H9 (cell line): ENCODE results near the gene AQP10. TPM values are rescaled to one million over a fixed set of nuclear protein-coding genes. Genes with fewer than 3 reads are reported as not detected.

Experiments used
- DNase-seq: peaks from one replicate; pipeline ENCODE4 v3.0.0-alpha.2; 2017
- H2AFZ ChIP-seq: one replicate; pipeline ENCODE4 v1.6.1; 2013; ENCODE audit warnings: mild to moderate bottlenecking, low read length, control low read depth, moderate library complexity
- H2AK5ac ChIP-seq: 2 replicates; pipeline ENCODE4 v1.6.1; 2013; ENCODE audit warnings: low read length, control low read depth, mixed read lengths; ENCODE audit not compliant: insufficient read length
- H2BK120ac ChIP-seq: one replicate; pipeline ENCODE4 v1.6.1; 2013; ENCODE audit warnings: low read depth, mild to moderate bottlenecking, low read length, control low read depth, inconsistent platforms; ENCODE audit not compliant: poor library complexity, severe bottlenecking
- H2BK12ac ChIP-seq: 2 replicates; pipeline ENCODE4 v1.6.1; 2013; ENCODE audit warnings: low read length, control low read depth, mixed read lengths, low read depth; ENCODE audit not compliant: insufficient read length
- H2BK15ac ChIP-seq: 2 replicates; pipeline ENCODE4 v1.6.1; 2013; ENCODE audit warnings: low read depth, low read length, control low read depth
- H2BK20ac ChIP-seq: one replicate; pipeline ENCODE4 v1.6.1; 2013; ENCODE audit warnings: low read depth, mild to moderate bottlenecking, low read length, control low read depth, inconsistent platforms; ENCODE audit not compliant: poor library complexity, severe bottlenecking
- H2BK5ac ChIP-seq: 2 replicates; pipeline ENCODE4 v1.6.1; 2013; ENCODE audit warnings: low read length, control low read depth, mixed read lengths; ENCODE audit not compliant: insufficient read length
- H3K14ac ChIP-seq: 2 replicates; pipeline ENCODE4 v1.6.1; 2013; ENCODE audit warnings: low read length, control low read depth; ENCODE audit not compliant: insufficient read depth
- H3K18ac ChIP-seq: 2 replicates; pipeline ENCODE4 v1.6.1; 2013; ENCODE audit warnings: low read depth, mild to moderate bottlenecking, mixed read lengths, low read length, control low read depth; ENCODE audit not compliant: insufficient read length
- H3K23ac ChIP-seq: 2 replicates; pipeline ENCODE4 v1.6.1; 2013; ENCODE audit warnings: low read length, control low read depth, mixed read lengths, low read depth; ENCODE audit not compliant: insufficient read length
- H3K23me2 ChIP-seq: 2 replicates; pipeline ENCODE4 v1.6.1; 2013; ENCODE audit warnings: low read depth, mild to moderate bottlenecking, mixed read lengths, low read length, control low read depth; ENCODE audit not compliant: insufficient read length, poor library complexity, severe bottlenecking
- H3K27ac ChIP-seq: 2 replicates; pipeline ENCODE4 v1.5.1; 2013; ENCODE audit warnings: low read length, control low read depth, mixed read lengths, low read depth; ENCODE audit not compliant: insufficient read length
- H3K27me3 ChIP-seq: 2 replicates; pipeline ENCODE4 v1.6.1; 2013; ENCODE audit warnings: low read length, control low read depth, inconsistent platforms; ENCODE audit not compliant: insufficient read depth
- H3K4ac ChIP-seq: 2 replicates; pipeline ENCODE4 v1.6.1; 2013; ENCODE audit warnings: low read depth, mild to moderate bottlenecking, control low read depth, inconsistent platforms, low read length, moderate library complexity
- H3K4me1 ChIP-seq: 2 replicates; pipeline ENCODE4 v1.6.1; 2013; ENCODE audit warnings: low read length, control low read depth, inconsistent platforms; ENCODE audit not compliant: insufficient read depth
- H3K4me2 ChIP-seq: 2 replicates; pipeline ENCODE4 v1.6.1; 2013; ENCODE audit warnings: low read length, control low read depth, mixed read lengths; ENCODE audit not compliant: insufficient read length, insufficient read depth
- H3K56ac ChIP-seq: 2 replicates; pipeline ENCODE4 v1.6.1; 2013; ENCODE audit warnings: low read depth, mild to moderate bottlenecking, mixed read lengths, low read length, control low read depth; ENCODE audit not compliant: insufficient read length
- H3K79me1 ChIP-seq: 2 replicates; pipeline ENCODE4 v1.6.1; 2013; ENCODE audit warnings: low read depth, mild to moderate bottlenecking, moderate library complexity, low read length, control low read depth, inconsistent platforms; ENCODE audit not compliant: insufficient read depth, poor library complexity, severe bottlenecking
- H3K79me2 ChIP-seq: 2 replicates; pipeline ENCODE4 v1.6.1; 2013; ENCODE audit warnings: low read length, control low read depth, inconsistent platforms; ENCODE audit not compliant: insufficient read depth
- H3K9ac ChIP-seq: 2 replicates; pipeline ENCODE4 v1.6.1; 2013; ENCODE audit warnings: low read length, control low read depth, mixed read lengths; ENCODE audit not compliant: insufficient read length; ENCODE audit errors: extremely low read depth
- H3K9me3 ChIP-seq: one replicate; pipeline ENCODE4 v1.6.1; 2013; ENCODE audit warnings: low read depth, low read length, inconsistent platforms; ENCODE audit not compliant: control insufficient read depth
- H3T11ph ChIP-seq: one replicate; pipeline ENCODE4 v1.6.1; 2013; ENCODE audit warnings: mild to moderate bottlenecking, low read length, control low read depth, inconsistent platforms
- H4K20me1 ChIP-seq: one replicate; pipeline ENCODE4 v1.6.1; 2013; ENCODE audit not compliant: control insufficient read depth, insufficient read length, insufficient read depth
- H4K5ac ChIP-seq: 2 replicates; pipeline ENCODE4 v1.6.1; 2013; ENCODE audit warnings: low read depth, mild to moderate bottlenecking, mixed read lengths, low read length, control low read depth; ENCODE audit not compliant: insufficient read length
- H4K8ac ChIP-seq: replicated peaks from 2 replicates; pipeline ENCODE4 v1.6.1; 2013; ENCODE audit warnings: low read length, control low read depth, mixed read lengths, low read depth; ENCODE audit not compliant: insufficient read length
- H4K91ac ChIP-seq: 2 replicates; pipeline ENCODE4 v1.6.1; 2013; ENCODE audit warnings: low read depth, mild to moderate bottlenecking, moderate library complexity, mixed read lengths, low read length, control low read depth; ENCODE audit not compliant: insufficient read length
- H3K27ac Mint-ChIP-seq, 3 experiments: 2 replicates in 2 of 3; 3 replicates in 1 of 3; pipeline ENCODE4 v1.8.0; 2020 to 2021; ENCODE audit warnings: mixed read lengths in 3 of 3, mild to moderate bottlenecking in 1 of 3, moderate library complexity in 1 of 3
- H3K27me3 Mint-ChIP-seq: 2 replicates; pipeline ENCODE4 v1.8.0; 2021; ENCODE audit warnings: low read depth, mild to moderate bottlenecking, moderate library complexity, mixed read lengths
- H3K36me3 Mint-ChIP-seq, 3 experiments: 2 replicates in 2 of 3; 3 replicates in 1 of 3; pipeline ENCODE4 v1.8.0; 2020 to 2021; ENCODE audit warnings: low read depth in 3 of 3, mixed read lengths in 3 of 3; ENCODE audit not compliant: insufficient read depth in 1 of 3
- H3K4me1 Mint-ChIP-seq, 2 experiments: 2 replicates each; pipeline ENCODE4 v1.8.0; 2020; ENCODE audit warnings: mixed read lengths in 2 of 2
- H3K4me3 Mint-ChIP-seq, 2 experiments: 2 replicates in 1 of 2; 3 replicates in 1 of 2; pipeline ENCODE4 v1.8.0; 2020 to 2021; ENCODE audit warnings: mild to moderate bottlenecking in 2 of 2, mixed read lengths in 2 of 2, moderate library complexity in 1 of 2
- H3K9me3 Mint-ChIP-seq, 2 experiments: 2 replicates in 1 of 2; 3 replicates in 1 of 2; pipeline ENCODE4 v1.8.0; 2020; ENCODE audit warnings: mild to moderate bottlenecking in 2 of 2, mixed read lengths in 2 of 2, moderate library complexity in 1 of 2
- WGBS: extraction: QIAGEN DNeasy Blood & Tissue Kit; methylation state at CpG from one replicate; pipeline ENCODE4 v1.1.7; 2013; ENCODE audit warnings: missing lambda C conversion rate, low lambda C conversion rate, mixed read lengths; ENCODE audit not compliant: insufficient read length; ENCODE audit errors: extremely low coverage; 5-methylcytosine and 5-hydroxymethylcytosine counted together
- total RNA-seq: library from RNA; stranded (reverse); gene quantifications from 2 replicates; pipeline ENCODE4 v1.2.1, GENCODE V29; 2021
- TF ChIP-seq, protein P1 (sequence below): fragments of 200-600 bp; sonication (generic); conservative IDR thresholded peaks from 3 replicates; pipeline ENCODE4 v1.8.0; 2021; ENCODE audit warnings: antibody characterized with exemption, mild to moderate bottlenecking

AQP10 gene
- total RNA-seq, 1 experiment from 2014 or later: not detected

DNA sequence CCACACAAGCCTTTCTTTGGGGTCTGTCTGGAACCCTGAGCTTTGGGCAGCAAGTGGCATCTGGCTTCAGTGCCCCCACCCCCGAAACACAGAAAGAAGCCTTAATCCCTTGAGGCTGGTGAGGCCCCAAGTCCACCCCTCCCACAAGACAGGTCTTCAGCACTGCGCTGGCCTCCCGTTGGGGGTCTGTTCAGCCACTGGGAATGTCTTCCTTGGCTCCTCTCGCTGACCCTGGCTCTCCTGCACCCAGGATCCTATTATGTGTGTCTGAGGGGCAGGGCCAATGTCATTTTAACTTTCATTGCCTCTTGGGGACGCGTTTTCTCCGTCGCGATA, 31.3 kb downstream of the AQP10 start:
- no peak overlapping the region for H2BK120ac ChIP-seq
- no peaks in the 10 kb centered on the region for H3K9me3 ChIP-seq
- Mint-ChIP-seq H3K27ac (peak overlapping the region in 1 of 3 experiments; percentile 28; a peak in 1 of 7 replicates), H3K9me3 (no peaks in the 10 kb centered on the region; a peak in 1 of 5 replicates), H3K4me1 (peaks cover 29 to 35% of the 10 kb centered on the region in 2 experiments), H3K4me3 (peak overlapping the region; percentile 80 to 89), H3K36me3 (peaks cover 13 to 23% (median 22%) of the 10 kb centered on the region in 3 experiments), H3K27me3 (peaks cover 18% of the 10 kb centered on the region)
- H2BK20ac ChIP-seq: no peak overlapping the region
- TF ChIP-seq, protein P1, sequence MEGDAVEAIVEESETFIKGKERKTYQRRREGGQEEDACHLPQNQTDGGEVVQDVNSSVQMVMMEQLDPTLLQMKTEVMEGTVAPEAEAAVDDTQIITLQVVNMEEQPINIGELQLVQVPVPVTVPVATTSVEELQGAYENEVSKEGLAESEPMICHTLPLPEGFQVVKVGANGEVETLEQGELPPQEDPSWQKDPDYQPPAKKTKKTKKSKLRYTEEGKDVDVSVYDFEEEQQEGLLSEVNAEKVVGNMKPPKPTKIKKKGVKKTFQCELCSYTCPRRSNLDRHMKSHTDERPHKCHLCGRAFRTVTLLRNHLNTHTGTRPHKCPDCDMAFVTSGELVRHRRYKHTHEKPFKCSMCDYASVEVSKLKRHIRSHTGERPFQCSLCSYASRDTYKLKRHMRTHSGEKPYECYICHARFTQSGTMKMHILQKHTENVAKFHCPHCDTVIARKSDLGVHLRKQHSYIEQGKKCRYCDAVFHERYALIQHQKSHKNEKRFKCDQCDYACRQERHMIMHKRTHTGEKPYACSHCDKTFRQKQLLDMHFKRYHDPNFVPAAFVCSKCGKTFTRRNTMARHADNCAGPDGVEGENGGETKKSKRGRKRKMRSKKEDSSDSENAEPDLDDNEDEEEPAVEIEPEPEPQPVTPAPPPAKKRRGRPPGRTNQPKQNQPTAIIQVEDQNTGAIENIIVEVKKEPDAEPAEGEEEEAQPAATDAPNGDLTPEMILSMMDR: no peak
- no peak overlapping the region for H4K91ac ChIP-seq
- WGBS: no CpG with 5 or more reads among the region's 9 CpGs
- no peak overlapping the region for H4K8ac ChIP-seq
- H3K23me2 ChIP-seq: peaks cover 12% of the 10 kb centered on the region
- H2AK5ac ChIP-seq: no peak overlapping the region
- H2BK5ac ChIP-seq: no peak overlapping the region
- H3T11ph ChIP-seq: no peak overlapping the region
- no peak overlapping the region for H3K56ac ChIP-seq
- peak overlapping the region; percentile 90 for H3K4me2 ChIP-seq
- DNase-seq: no peak
- H3K27me3 ChIP-seq: no peaks in the 10 kb centered on the region
- H3K27ac ChIP-seq: no peak overlapping the region
- no peak overlapping the region for H2AFZ ChIP-seq
- no peaks in the 10 kb centered on the region; the same call in 1 of the 2 replicates for H3K4me1 ChIP-seq
- H3K79me1 ChIP-seq: no peaks in the 10 kb centered on the region
- no peak overlapping the region for H3K23ac ChIP-seq
- no peak overlapping the region for H3K4ac ChIP-seq
- no peak overlapping the region for H4K5ac ChIP-seq
- no peak overlapping the region for H2BK12ac ChIP-seq
- H2BK15ac ChIP-seq: no peak overlapping the region
- no peaks in the 10 kb centered on the region for H4K20me1 ChIP-seq
- H3K18ac ChIP-seq: no peak overlapping the region
- H3K14ac ChIP-seq: no peak overlapping the region
- no peaks in the 10 kb centered on the region for H3K79me2 ChIP-seq
- H3K9ac ChIP-seq: peak overlapping the region; percentile 14
